ENCODE results near the gene TMEM221. TPM values are rescaled to one million over a fixed set of nuclear protein-coding genes. Genes with fewer than 3 reads are reported as not detected.

Gene TMEM221
- polyA plus RNA-seq, 1 donor from 2014 or later: not detected

- Histone ChIP-seq H3K9ac (ENCODE audit: low read length) (no peak overlapping the region), H4K20me1 (ENCODE audit: insufficient read depth) (no peaks in the 10 kb centered on the region)
- TF ChIP-seq POLR2AphosphoS5 (IDR thresholded peaks at IDR 0.05): no peak
- TF ChIP-seq TAF1 (IDR thresholded peaks at IDR 0.05; ENCODE audit: low read depth): no peak
- no peak for TF ChIP-seq RAD21 (conservative IDR thresholded peaks at IDR 0.05)
- no peak for TF ChIP-seq EZH2 (IDR thresholded peaks at IDR 0.05; ENCODE audit: borderline replicate concordance, insufficient read depth, low read length, poor library complexity, severe bottlenecking)
- no peak for TF ChIP-seq MXI1 (conservative IDR thresholded peaks at IDR 0.05; ENCODE audit: poor library complexity, severe bottlenecking)
- no peak for TF ChIP-seq EP300 (conservative IDR thresholded peaks at IDR 0.05; ENCODE audit: poor library complexity, severe bottlenecking)
- no peak for TF ChIP-seq SMC3 (conservative IDR thresholded peaks at IDR 0.05; ENCODE audit: poor library complexity)
These were observed 3.4 kb upstream of the TMEM221 start for GRCh38 chr19:17451820-17452219.

GRCh38 chr19:17450264-17451075, 2.0 kb upstream of the TMEM221 start:
- Histone ChIP-seq H3K4me2 (ENCODE audit: low read length) (no peak overlapping the region), H2AFZ (ENCODE audit: low read depth, low read length) (no peak overlapping the region), H3K4me3 (ENCODE audit: low read length) (no peak overlapping the region), H3F3A (ENCODE audit: insufficient read depth, low read length, poor library complexity, severe bottlenecking) (no peaks in the 10 kb centered on the region), H3K9me2 (ENCODE audit: insufficient read depth, low read length) (no peaks in the 10 kb centered on the region), H3K9ac (ENCODE audit: low read length) (no peak overlapping the region), H3K36me3 (ENCODE audit: insufficient read depth, low read length) (no peaks in the 10 kb centered on the region), H3K27me3 (ENCODE audit: insufficient read depth, low read depth, low read length) (peaks cover 20% of the 10 kb centered on the region), H3K9me3 (ENCODE audit: low read length) (no peaks in the 10 kb centered on the region), H4K20me1 (ENCODE audit: insufficient read depth) (no peaks in the 10 kb centered on the region), H3K27ac (ENCODE audit: low read length) (no peak overlapping the region), H3K79me2 (replicated peaks; ENCODE audit: insufficient read depth, low read length) (no peaks in the 10 kb centered on the region)
- no peak for TF ChIP-seq EP300 (conservative IDR thresholded peaks at IDR 0.05; ENCODE audit: poor library complexity, severe bottlenecking)
- TF ChIP-seq RAD21 (conservative IDR thresholded peaks at IDR 0.05): no peak
- TF ChIP-seq MXI1 (conservative IDR thresholded peaks at IDR 0.05; ENCODE audit: poor library complexity, severe bottlenecking): no peak
- no peak for TF ChIP-seq POLR2AphosphoS5 (IDR thresholded peaks at IDR 0.05)

More at GRCh38 chr19:17451820-17452219, 3.4 kb upstream of the TMEM221 start:
- H3K9me3 ChIP-seq (ENCODE audit: low read length): no peaks in the 10 kb centered on the region
- no peak overlapping the region for H3K4me2 ChIP-seq (ENCODE audit: low read length)
- no peaks in the 10 kb centered on the region for H3K79me2 ChIP-seq (replicated peaks; ENCODE audit: insufficient read depth, low read length)
- H3K9me2 ChIP-seq (ENCODE audit: insufficient read depth, low read length): no peaks in the 10 kb centered on the region
- H3K4me3 ChIP-seq (ENCODE audit: low read length): no peak overlapping the region
- H3K27me3 ChIP-seq (ENCODE audit: insufficient read depth, low read depth, low read length): peaks cover 25% of the 10 kb centered on the region
- H2AFZ ChIP-seq (ENCODE audit: low read depth, low read length): no peak overlapping the region
- no peaks in the 10 kb centered on the region for H3F3A ChIP-seq (ENCODE audit: insufficient read depth, low read length, poor library complexity, severe bottlenecking)
- no peaks in the 10 kb centered on the region for H3K36me3 ChIP-seq (ENCODE audit: insufficient read depth, low read length)
- no peak overlapping the region for H3K27ac ChIP-seq (ENCODE audit: low read length)

GRCh38 chr19:17447704-17448130, 751 bp downstream of the TMEM221 start:
- Histone ChIP-seq H3K9me3 (ENCODE audit: low read length) (no peaks in the 10 kb centered on the region), H2AFZ (ENCODE audit: low read depth, low read length) (no peak overlapping the region), H3K9ac (ENCODE audit: low read length) (no peak overlapping the region), H3K9me2 (ENCODE audit: insufficient read depth, low read length) (no peaks in the 10 kb centered on the region), H4K20me1 (ENCODE audit: insufficient read depth) (no peaks in the 10 kb centered on the region), H3F3A (ENCODE audit: insufficient read depth, low read length, poor library complexity, severe bottlenecking) (no peaks in the 10 kb centered on the region), H3K4me2 (ENCODE audit: low read length) (no peak overlapping the region), H3K36me3 (ENCODE audit: insufficient read depth, low read length) (no peaks in the 10 kb centered on the region), H3K4me3 (ENCODE audit: low read length) (no peak overlapping the region), H3K79me2 (replicated peaks; ENCODE audit: insufficient read depth, low read length) (no peaks in the 10 kb centered on the region), H3K27ac (ENCODE audit: low read length) (no peak overlapping the region), H3K27me3 (ENCODE audit: insufficient read depth, low read depth, low read length) (peaks cover 9% of the 10 kb centered on the region)
- TF ChIP-seq TAF1 (IDR thresholded peaks at IDR 0.05; ENCODE audit: low read depth) (no peak), CTCF (IDR thresholded peaks at IDR 0.05; ENCODE audit: poor library complexity, severe bottlenecking) (no peak), EP300 (conservative IDR thresholded peaks at IDR 0.05; ENCODE audit: poor library complexity, severe bottlenecking) (no peak), MXI1 (conservative IDR thresholded peaks at IDR 0.05; ENCODE audit: poor library complexity, severe bottlenecking) (no peak), EZH2 (IDR thresholded peaks at IDR 0.05; ENCODE audit: borderline replicate concordance, insufficient read depth, low read length, poor library complexity, severe bottlenecking) (no peak), POLR2AphosphoS5 (IDR thresholded peaks at IDR 0.05) (no peak), RAD21 (conservative IDR thresholded peaks at IDR 0.05) (no peak), SMC3 (conservative IDR thresholded peaks at IDR 0.05; ENCODE audit: poor library complexity) (no peak), REST (IDR thresholded peaks at IDR 0.05; ENCODE audit: borderline replicate concordance) (no peak)
